Progenitor cell of endocrine pancreas (in vitro differentiated cells): Measurements from ENCODE around the gene LRRN4CL. TPM values are rescaled to one million over a fixed set of nuclear protein-coding genes. Genes with fewer than 3 reads are reported as not detected.

Experiments used
- DNase-seq: peaks from one replicate; pipeline ENCODE4 v3.0.0; 2021; ENCODE audit warnings: low spot score; ENCODE audit not compliant: unreplicated experiment
- H3K27ac Mint-ChIP-seq: 2 replicates; pipeline ENCODE4 v1.8.0; 2021; ENCODE audit warnings: mild to moderate bottlenecking, moderate library complexity, mixed read lengths
- H3K27me3 Mint-ChIP-seq: 2 replicates; pipeline ENCODE4 v1.8.0; 2021; ENCODE audit warnings: mixed read lengths
- H3K36me3 Mint-ChIP-seq: 2 replicates; pipeline ENCODE4 v1.8.0; 2022; ENCODE audit warnings: mixed read lengths; ENCODE audit not compliant: insufficient read depth
- H3K4me1 Mint-ChIP-seq: 2 replicates; pipeline ENCODE4 v1.8.0; 2021; ENCODE audit warnings: low read depth, mixed read lengths
- H3K4me3 Mint-ChIP-seq: 2 replicates; pipeline ENCODE4 v1.8.0; 2021; ENCODE audit warnings: low read depth, mild to moderate bottlenecking, moderate library complexity, mixed read lengths
- H3K9me3 Mint-ChIP-seq: 2 replicates; pipeline ENCODE4 v1.8.0; 2021; ENCODE audit warnings: low read depth, mixed read lengths
- total RNA-seq: library from RNA; stranded (reverse); gene quantifications from 2 replicates; pipeline ENCODE4 v1.2.1, GENCODE V29; 2021
- TF ChIP-seq, protein P1 (sequence below): fragments of 200-600 bp; sonication (generic); IDR thresholded peaks from one replicate; pipeline ENCODE4 v1.5.0; 2021; ENCODE audit warnings: antibody characterized with exemption, mild to moderate bottlenecking; ENCODE audit not compliant: unreplicated experiment

LRRN4CL gene
- total RNA-seq, 1 donor from 2014 or later, result 0.65 TPM

DNA sequence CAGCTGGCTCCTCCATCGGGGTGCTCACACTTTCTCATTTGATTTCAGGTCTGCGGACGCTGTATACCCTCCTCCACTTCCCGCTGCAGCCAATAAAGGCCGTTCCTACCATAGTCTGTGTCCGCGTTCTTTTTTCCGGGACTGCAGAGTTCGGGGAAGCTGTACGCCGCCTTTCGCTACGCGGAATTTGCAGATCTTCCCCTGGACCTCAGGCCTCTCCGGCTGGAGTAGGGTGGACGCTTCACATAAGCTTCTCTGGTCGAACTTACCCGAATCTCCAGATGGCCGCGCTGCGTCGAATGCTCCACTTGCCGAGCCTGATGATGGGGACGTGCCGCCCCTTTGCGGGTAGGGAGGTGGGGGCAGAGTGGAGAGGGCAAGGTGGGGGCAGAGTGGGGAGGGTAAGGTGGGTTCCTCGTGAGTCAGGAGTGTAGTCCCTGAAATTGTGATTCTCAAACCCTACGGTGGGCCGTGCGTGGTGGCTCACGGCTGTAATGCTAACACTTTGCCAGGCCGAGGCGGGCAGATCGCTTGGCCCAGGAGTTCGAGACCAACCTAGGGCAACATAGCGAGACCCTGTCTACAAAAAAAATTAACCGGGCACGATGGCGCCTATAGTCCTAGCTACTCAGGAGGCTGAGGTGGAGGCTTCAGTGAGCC, 23.6 kb downstream of the LRRN4CL start:
- H3K27ac Mint-ChIP-seq, result peak overlapping the region; percentile 98
- TF ChIP-seq, protein P1, sequence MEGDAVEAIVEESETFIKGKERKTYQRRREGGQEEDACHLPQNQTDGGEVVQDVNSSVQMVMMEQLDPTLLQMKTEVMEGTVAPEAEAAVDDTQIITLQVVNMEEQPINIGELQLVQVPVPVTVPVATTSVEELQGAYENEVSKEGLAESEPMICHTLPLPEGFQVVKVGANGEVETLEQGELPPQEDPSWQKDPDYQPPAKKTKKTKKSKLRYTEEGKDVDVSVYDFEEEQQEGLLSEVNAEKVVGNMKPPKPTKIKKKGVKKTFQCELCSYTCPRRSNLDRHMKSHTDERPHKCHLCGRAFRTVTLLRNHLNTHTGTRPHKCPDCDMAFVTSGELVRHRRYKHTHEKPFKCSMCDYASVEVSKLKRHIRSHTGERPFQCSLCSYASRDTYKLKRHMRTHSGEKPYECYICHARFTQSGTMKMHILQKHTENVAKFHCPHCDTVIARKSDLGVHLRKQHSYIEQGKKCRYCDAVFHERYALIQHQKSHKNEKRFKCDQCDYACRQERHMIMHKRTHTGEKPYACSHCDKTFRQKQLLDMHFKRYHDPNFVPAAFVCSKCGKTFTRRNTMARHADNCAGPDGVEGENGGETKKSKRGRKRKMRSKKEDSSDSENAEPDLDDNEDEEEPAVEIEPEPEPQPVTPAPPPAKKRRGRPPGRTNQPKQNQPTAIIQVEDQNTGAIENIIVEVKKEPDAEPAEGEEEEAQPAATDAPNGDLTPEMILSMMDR, result no peak
- peaks cover 12% of the 10 kb centered on the region for H3K4me1 Mint-ChIP-seq
- H3K27me3 Mint-ChIP-seq, result no peaks in the 10 kb centered on the region
- H3K36me3 Mint-ChIP-seq, result peaks cover 5% of the 10 kb centered on the region
- DNase-seq, result no peak
- H3K4me3 Mint-ChIP-seq, result peak overlapping the region; percentile 88
- H3K9me3 Mint-ChIP-seq, result no peaks in the 10 kb centered on the region

DNA sequence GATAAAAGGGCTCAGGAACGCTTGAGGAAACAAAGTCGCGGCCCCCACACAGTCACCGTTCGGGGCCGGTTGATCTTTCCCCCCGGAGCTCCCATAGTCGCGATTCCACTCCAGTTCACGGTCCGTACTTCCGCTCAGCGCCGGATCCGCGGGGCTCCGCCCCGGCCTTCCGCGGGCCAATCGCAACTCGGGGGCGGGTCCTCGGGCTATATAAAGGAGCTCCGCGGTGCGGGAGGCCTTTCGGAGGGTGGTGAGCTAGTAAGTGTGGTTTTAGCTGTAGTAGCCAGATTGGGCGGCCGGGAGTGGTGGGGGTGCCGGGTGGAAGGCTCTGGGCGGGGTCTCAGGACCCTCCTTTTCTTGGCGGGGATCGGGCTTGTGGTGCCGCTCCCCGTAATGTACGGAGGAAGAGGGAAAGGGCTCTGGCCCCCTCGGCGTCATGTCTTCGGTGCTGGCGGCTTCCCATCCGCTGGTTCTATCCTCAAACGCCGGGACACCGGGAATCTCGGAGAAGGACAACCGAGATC, 24.2 kb downstream of the LRRN4CL start, which contains the start of the genes C11orf98 and CSKMT:
Gene C11orf98, minus strand, starts transcription at position 136 of the 524 bp plus-strand sequence. Its CDS starts 41 bp downstream, at position 95.
Gene CSKMT, plus strand, starts transcription at position 238 of the 524 bp plus-strand sequence. CDS start 568 bp downstream, outside the sequence.
- TF ChIP-seq, protein P1, result no peak
- H3K4me3 Mint-ChIP-seq, result peak within 1 kb of the TSS; percentile 88
- peak; percentile 96 for DNase-seq
- H3K4me1 Mint-ChIP-seq, result peaks cover 11% of the 10 kb centered on the region
- no peaks in the 10 kb centered on the region for H3K27me3 Mint-ChIP-seq
- peak within 1 kb of the TSS; percentile 98 for H3K27ac Mint-ChIP-seq
- no peaks in the 10 kb centered on the region for H3K9me3 Mint-ChIP-seq
- H3K36me3 Mint-ChIP-seq, result peaks cover 5% of the 10 kb centered on the region

DNA sequence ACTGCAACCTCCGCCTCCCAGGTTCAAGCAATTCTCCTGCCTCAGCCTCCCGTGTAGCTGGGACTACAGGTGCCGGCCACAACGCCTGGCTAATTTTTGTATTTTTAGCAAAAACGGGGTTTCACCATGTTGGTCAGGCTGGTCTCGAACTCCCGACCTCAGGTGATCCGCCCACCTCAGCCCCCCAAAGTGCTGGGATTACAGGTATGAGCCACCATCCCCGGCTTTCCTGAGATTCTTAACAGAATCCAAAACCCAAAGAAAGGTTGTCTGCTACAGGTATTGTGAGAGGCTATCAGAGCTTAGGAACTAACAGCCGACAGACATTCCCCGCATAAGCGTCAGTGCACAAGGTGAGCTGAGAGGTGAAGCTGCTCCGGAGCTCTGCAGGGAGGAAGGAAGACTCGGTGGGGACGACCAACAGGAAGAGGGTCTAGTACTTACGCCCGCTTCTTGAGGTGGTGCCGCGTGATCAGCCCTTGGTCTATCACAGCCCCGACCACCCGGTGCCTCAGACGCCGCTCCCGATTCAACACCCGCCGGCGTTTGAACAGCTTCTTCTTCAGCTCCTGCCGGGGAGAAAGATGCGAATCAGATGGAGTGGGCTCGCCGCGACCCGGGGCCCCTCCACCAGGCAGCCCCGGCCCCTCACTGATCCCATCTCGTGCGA, 24.8 kb downstream of the LRRN4CL start:
- TF ChIP-seq, protein P1, result no peak
- Mint-ChIP-seq H3K4me1 (peaks cover 11% of the 10 kb centered on the region), H3K9me3 (no peaks in the 10 kb centered on the region), H3K4me3 (peak overlapping the region; percentile 88), H3K27me3 (no peaks in the 10 kb centered on the region), H3K27ac (peak overlapping the region; percentile 98), H3K36me3 (peaks cover 5% of the 10 kb centered on the region)
- DNase-seq, result no peak

DNA sequence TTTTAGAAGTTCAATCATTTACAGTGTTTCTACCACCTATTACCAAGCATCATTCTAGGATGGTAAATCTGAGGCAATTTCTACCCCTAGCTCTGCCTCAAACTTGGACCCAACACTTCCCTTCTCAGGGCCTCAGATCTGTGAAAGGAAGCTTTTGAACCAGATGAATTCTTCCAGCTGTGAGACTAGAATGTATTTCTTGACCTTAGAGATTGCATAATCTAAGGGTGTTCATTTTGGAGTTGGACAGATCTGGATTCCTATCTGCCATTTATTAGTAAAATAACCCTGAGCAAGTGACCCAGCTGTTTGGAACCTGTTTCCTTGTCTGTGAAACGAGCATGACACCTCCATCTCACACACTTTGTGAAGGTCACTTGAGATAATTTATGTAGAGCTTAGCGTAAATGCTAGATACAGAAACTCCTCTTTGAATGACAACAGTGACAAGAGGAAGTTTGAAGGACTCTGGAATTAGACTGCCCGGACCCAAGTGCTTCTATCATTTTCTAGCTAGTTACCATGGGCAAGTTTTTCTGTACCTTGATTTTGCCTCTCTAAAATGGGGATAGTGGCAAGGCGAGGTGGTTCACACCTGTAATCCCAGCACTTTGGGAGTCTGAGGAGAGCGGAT, 32.4 kb downstream of the LRRN4CL start:
- TF ChIP-seq, protein P1, result no peak
- Mint-ChIP-seq H3K4me3 (no peak overlapping the region), H3K9me3 (no peaks in the 10 kb centered on the region), H3K36me3 (no peaks in the 10 kb centered on the region), H3K4me1 (peaks cover 7% of the 10 kb centered on the region), H3K27ac (no peak overlapping the region), H3K27me3 (no peaks in the 10 kb centered on the region)
- DNase-seq, result no peak

DNA sequence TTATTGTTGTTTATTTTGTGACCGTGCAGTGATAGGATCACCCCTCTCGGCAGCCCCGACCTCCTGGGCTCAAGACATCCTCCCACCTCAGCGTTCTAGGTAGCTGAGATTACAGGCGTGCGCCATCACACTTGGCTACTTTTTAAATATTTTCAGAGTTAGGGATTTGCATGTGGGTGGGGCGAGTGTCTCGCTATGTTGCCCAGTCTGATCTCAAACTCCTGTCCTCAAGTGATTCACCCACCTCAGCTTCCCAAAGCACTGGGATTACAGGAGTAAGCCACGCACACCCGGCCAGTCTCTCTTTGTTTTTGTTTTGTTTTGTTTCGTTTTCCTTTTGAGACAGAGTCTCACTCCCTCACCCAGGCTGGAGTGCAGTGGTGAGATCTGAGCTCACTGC, 35.0 kb downstream of the LRRN4CL start:
- peaks cover 7% of the 10 kb centered on the region for H3K4me1 Mint-ChIP-seq
- H3K27me3 Mint-ChIP-seq, result no peaks in the 10 kb centered on the region
- TF ChIP-seq, protein P1, result no peak
- H3K36me3 Mint-ChIP-seq, result no peaks in the 10 kb centered on the region
- H3K4me3 Mint-ChIP-seq, result peak overlapping the region; percentile 45
- H3K27ac Mint-ChIP-seq, result no peak overlapping the region
- no peaks in the 10 kb centered on the region for H3K9me3 Mint-ChIP-seq
- DNase-seq, result no peak
